ES-I3 (cell line): Measurements from ENCODE around the gene PIK3C2G.

Experiments
- H3K36me3 ChIP-seq: 2 replicates; pipeline ENCODE4 v1.6.1; 2013; ENCODE audit warnings: mild to moderate bottlenecking, low read length, control low read depth, moderate library complexity; ENCODE audit not compliant: insufficient read depth
- H3K4me1 ChIP-seq: 2 replicates; pipeline ENCODE4 v1.6.1; 2013; ENCODE audit warnings: mild to moderate bottlenecking, control low read depth, low read length; ENCODE audit not compliant: insufficient read depth
- H3K9ac ChIP-seq: 2 replicates; pipeline ENCODE4 v1.6.1; 2013; ENCODE audit warnings: low read depth, mild to moderate bottlenecking, low read length, moderate library complexity
- H3K9me3 ChIP-seq: 2 replicates; pipeline ENCODE4 v1.6.1; 2013; ENCODE audit warnings: mild to moderate bottlenecking, low read length, moderate library complexity; ENCODE audit not compliant: control insufficient read depth, insufficient read depth

The PIK3C2G gene

GRCh38 chr12:18427520-18427919, 166.2 kb downstream of the PIK3C2G start:
- Histone ChIP-seq H3K9me3 (no peaks in the 10 kb centered on the region), H3K4me1 (peaks cover 17% of the 10 kb centered on the region), H3K36me3 (no peaks in the 10 kb centered on the region), H3K9ac (no peak overlapping the region)

- peaks cover 17% of the 10 kb centered on the region for H3K4me1 ChIP-seq
- no peak overlapping the region for H3K9ac ChIP-seq
- H3K9me3 ChIP-seq = no peaks in the 10 kb centered on the region
- no peaks in the 10 kb centered on the region for H3K36me3 ChIP-seq
Measured at GRCh38 chr12:18428416-18428815, 167.1 kb downstream of the PIK3C2G start.

- Histone ChIP-seq H3K9me3 (no peaks in the 10 kb centered on the region), H3K9ac (no peak overlapping the region), H3K4me1 (peaks cover 17% of the 10 kb centered on the region), H3K36me3 (no peaks in the 10 kb centered on the region)
Measured at GRCh38 chr12:18429366-18429765, 168.0 kb downstream of the PIK3C2G start.

- Histone ChIP-seq H3K9ac (no peak overlapping the region), H3K9me3 (no peaks in the 10 kb centered on the region), H3K4me1 (peaks cover 17% of the 10 kb centered on the region), H3K36me3 (no peaks in the 10 kb centered on the region)
Measured at GRCh38 chr12:18430425-18431048, 169.2 kb downstream of the PIK3C2G start.

- no peak overlapping the region for H3K9ac ChIP-seq
- peaks cover 17% of the 10 kb centered on the region for H3K4me1 ChIP-seq
- H3K9me3 ChIP-seq = no peaks in the 10 kb centered on the region
- no peaks in the 10 kb centered on the region for H3K36me3 ChIP-seq
Measured at GRCh38 chr12:18431771-18432170, 170.5 kb downstream of the PIK3C2G start.

- peaks cover 17% of the 10 kb centered on the region for H3K4me1 ChIP-seq
- no peak overlapping the region for H3K9ac ChIP-seq
- H3K9me3 ChIP-seq = no peaks in the 10 kb centered on the region
- no peaks in the 10 kb centered on the region for H3K36me3 ChIP-seq
Measured at GRCh38 chr12:18432206-18432605, 170.9 kb downstream of the PIK3C2G start.

- Histone ChIP-seq H3K4me1 (peaks cover 3% of the 10 kb centered on the region), H3K9me3 (no peaks in the 10 kb centered on the region), H3K9ac (no peak overlapping the region), H3K36me3 (no peaks in the 10 kb centered on the region)
Measured at GRCh38 chr12:18436170-18436569, 174.9 kb downstream of the PIK3C2G start.

GRCh38 chr12:18439541-18439940, 178.2 kb downstream of the PIK3C2G start:
- H3K9me3 ChIP-seq = no peaks in the 10 kb centered on the region
- H3K9ac ChIP-seq = no peak overlapping the region
- no peaks in the 10 kb centered on the region for H3K4me1 ChIP-seq
- no peaks in the 10 kb centered on the region for H3K36me3 ChIP-seq

GRCh38 chr12:18443768-18444437, 182.6 kb downstream of the PIK3C2G start:
- Histone ChIP-seq H3K36me3 (no peaks in the 10 kb centered on the region), H3K9me3 (no peaks in the 10 kb centered on the region), H3K4me1 (peaks cover 3% of the 10 kb centered on the region; the same call in 1 of the 2 replicates), H3K9ac (no peak overlapping the region)

- Histone ChIP-seq H3K4me1 (peaks cover 3% of the 10 kb centered on the region; the same call in 1 of the 2 replicates), H3K9me3 (no peaks in the 10 kb centered on the region), H3K9ac (no peak overlapping the region), H3K36me3 (no peaks in the 10 kb centered on the region)
Measured at GRCh38 chr12:18446061-18446644, 184.8 kb downstream of the PIK3C2G start.

- Histone ChIP-seq H3K9me3 (no peaks in the 10 kb centered on the region), H3K36me3 (no peaks in the 10 kb centered on the region), H3K9ac (no peak overlapping the region), H3K4me1 (peaks cover 30% of the 10 kb centered on the region)
Measured at GRCh38 chr12:18454330-18454729, 193.0 kb downstream of the PIK3C2G start.

GRCh38 chr12:18456344-18456743, 195.0 kb downstream of the PIK3C2G start:
- H3K4me1 ChIP-seq = peaks cover 30% of the 10 kb centered on the region
- no peak overlapping the region for H3K9ac ChIP-seq
- no peaks in the 10 kb centered on the region for H3K36me3 ChIP-seq
- no peaks in the 10 kb centered on the region for H3K9me3 ChIP-seq

GRCh38 chr12:18457362-18457761, 196.0 kb downstream of the PIK3C2G start:
- H3K9me3 ChIP-seq = no peaks in the 10 kb centered on the region
- H3K4me1 ChIP-seq = peaks cover 30% of the 10 kb centered on the region
- H3K36me3 ChIP-seq = no peaks in the 10 kb centered on the region
- H3K9ac ChIP-seq = no peak overlapping the region

- Histone ChIP-seq H3K36me3 (no peaks in the 10 kb centered on the region), H3K9ac (no peak overlapping the region), H3K9me3 (no peaks in the 10 kb centered on the region), H3K4me1 (no peaks in the 10 kb centered on the region)
Measured at GRCh38 chr12:18461758-18462157, 200.4 kb downstream of the PIK3C2G start.

GRCh38 chr12:18462442-18462841, 201.1 kb downstream of the PIK3C2G start:
- H3K36me3 ChIP-seq = no peaks in the 10 kb centered on the region
- no peaks in the 10 kb centered on the region for H3K4me1 ChIP-seq
- H3K9me3 ChIP-seq = no peaks in the 10 kb centered on the region
- no peak overlapping the region for H3K9ac ChIP-seq
